NB4 (cell line): Measurements from ENCODE around the gene GRIFIN.

ENCODE experiments used
- DNase-seq: peaks from one replicate; pipeline ENCODE4 v3.0.0; 2010; ENCODE audit warnings: low read depth
- H3K4me3 ChIP-seq: one replicate; pipeline ENCODE4 v1.5.1; 2011; ENCODE audit warnings: mild to moderate bottlenecking, low read depth, low read length, moderate library complexity
- CTCF ChIP-seq: IDR thresholded peaks from one replicate; pipeline ENCODE4 v1.5.1; 2012; ENCODE audit warnings: low read depth, low read length
- MAX ChIP-seq: IDR thresholded peaks from 2 replicates; pipeline ENCODE4 v1.6.1; 2011; ENCODE audit warnings: low read depth, low read length
- MYC ChIP-seq: IDR thresholded peaks from 2 replicates; pipeline ENCODE4 v1.6.1; 2011; ENCODE audit warnings: low read depth, low read length
- POLR2A ChIP-seq: IDR thresholded peaks from 2 replicates; pipeline ENCODE4 v1.6.1; 2011; ENCODE audit warnings: mild to moderate bottlenecking; ENCODE audit not compliant: insufficient read length; ENCODE audit errors: extremely low read depth

The GRIFIN gene

GRCh38 chr7:2507208-2507916 is 31.2 kb upstream of the GRIFIN start:
- no peak overlapping the region for H3K4me3 ChIP-seq
- TF ChIP-seq POLR2A (no peak), MYC (no peak), CTCF (no peak), MAX (no peak)
- no peak for DNase-seq

- DNase-seq: no peak
Observed at GRCh38 chr7:2505401-2505800, 29.2 kb upstream of the GRIFIN start.

GRCh38 chr7:2504889-2505375 is 28.7 kb upstream of the GRIFIN start:
- DNase-seq: no peak
- no peak overlapping the region for H3K4me3 ChIP-seq
- TF ChIP-seq POLR2A (no peak), CTCF (no peak), MYC (no peak), MAX (no peak)

More at GRCh38 chr7:2505401-2505800, 29.2 kb upstream of the GRIFIN start:
- H3K4me3 ChIP-seq: no peak overlapping the region
- TF ChIP-seq MYC (no peak), MAX (no peak), CTCF (no peak), POLR2A (no peak)

- no peak for DNase-seq
- no peak for TF ChIP-seq MAX
- TF ChIP-seq CTCF: no peak
- no peak for TF ChIP-seq MYC
- TF ChIP-seq POLR2A: no peak
Observed at GRCh38 chr7:2504128-2504888, 28.1 kb upstream of the GRIFIN start.

GRCh38 chr7:2503056-2503941 is 27.1 kb upstream of the GRIFIN start:
- no peak for DNase-seq
- TF ChIP-seq CTCF (no peak), MAX (no peak), POLR2A (no peak), MYC (no peak)
- no peak overlapping the region for H3K4me3 ChIP-seq

More at GRCh38 chr7:2504128-2504888, 28.1 kb upstream of the GRIFIN start:
- H3K4me3 ChIP-seq: no peak overlapping the region
